Stimulated activated CD8-positive, alpha-beta memory T cell treated with anti-CD3 and anti-CD28 coated beads, Interleukin-15, amount 100 ng/mL, for 48 hours (primary cell): ENCODE results near the gene C22orf39.

ENCODE experiments used
- DNase-seq, 2 donors: peaks; one replicate each; pipeline ENCODE4 v3.0.0-alpha.2; 2020; ENCODE audit warnings: low read depth in 2 of 2

The C22orf39 gene, protein sequence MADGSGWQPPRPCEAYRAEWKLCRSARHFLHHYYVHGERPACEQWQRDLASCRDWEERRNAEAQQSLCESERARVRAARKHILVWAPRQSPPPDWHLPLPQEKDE

DNA sequence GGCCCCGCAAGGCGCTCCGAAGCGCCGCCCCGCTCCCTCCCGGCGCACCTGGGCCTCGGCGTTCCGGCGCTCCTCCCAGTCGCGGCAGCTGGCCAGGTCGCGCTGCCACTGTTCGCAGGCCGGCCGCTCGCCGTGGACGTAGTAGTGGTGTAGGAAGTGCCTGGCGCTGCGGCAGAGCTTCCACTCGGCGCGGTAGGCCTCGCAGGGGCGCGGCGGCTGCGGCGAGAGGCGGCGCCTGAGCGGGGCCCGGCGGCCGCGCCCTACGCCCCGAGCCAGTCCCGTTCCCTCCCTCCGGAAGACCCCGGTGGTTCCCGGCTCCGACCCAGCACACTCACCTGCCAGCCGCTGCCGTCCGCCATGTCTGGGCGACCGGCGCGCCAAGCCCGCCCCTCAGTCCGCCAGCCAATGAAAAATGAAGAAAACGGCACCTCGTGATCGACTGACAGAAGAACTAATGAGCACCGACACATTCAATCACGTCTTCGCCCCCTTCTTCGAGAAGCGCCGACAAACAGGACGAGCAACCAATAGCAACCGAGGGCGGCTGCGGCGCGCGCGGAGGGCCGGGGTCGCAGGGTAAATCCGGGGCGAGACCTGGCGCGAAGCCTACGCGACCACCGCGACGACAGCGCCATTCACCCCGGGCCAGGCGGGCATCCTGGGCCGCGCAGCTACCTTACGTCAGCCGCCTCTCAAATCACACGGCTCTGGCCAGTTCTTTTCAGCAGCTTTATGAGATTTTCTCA is at the start of gene C22orf39:
Gene C22orf39, minus strand, starts transcription at position 382 of the 746 bp plus-strand sequence. Its CDS starts 23 bp downstream, at position 359.
- DNase-seq, result peak; percentile 78 to 81

DNA sequence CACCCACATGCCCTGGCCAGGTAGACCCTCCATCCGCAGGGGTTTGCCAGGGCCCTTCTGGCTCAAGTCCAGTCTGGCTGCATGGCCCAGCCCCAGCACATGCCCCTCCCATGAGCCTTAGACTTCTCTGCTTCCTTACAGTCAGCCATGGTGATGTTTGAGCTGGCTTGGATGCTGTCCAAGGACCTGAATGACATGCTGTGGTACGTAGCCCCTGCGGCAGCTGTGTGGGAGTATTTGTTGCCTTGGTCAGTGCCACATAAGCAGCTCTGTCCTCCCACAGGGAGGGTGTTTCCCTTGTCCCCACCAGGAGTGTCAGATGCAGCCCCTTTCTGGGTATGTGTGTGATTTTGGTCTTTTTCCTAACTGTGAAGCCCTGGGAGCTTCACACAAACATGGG is 49.7 kb upstream of the C22orf39 start:
- DNase-seq, result no peak

DNA sequence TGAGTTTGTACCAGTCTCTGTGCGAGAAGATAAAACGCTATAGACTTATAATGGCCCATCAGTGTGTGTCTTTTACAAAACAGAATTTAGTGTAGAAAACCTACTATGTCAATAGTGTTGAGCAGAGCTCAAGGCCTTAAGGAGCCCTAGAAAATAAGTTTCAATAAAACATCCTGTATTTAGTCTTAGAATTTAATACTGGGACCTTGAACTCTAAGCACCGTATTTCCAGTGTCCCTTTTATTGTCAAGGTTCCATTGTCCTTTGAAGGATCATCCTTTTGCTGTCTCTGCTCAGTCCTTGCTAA is 48.8 kb upstream of the C22orf39 start:
- no peak for DNase-seq

DNA sequence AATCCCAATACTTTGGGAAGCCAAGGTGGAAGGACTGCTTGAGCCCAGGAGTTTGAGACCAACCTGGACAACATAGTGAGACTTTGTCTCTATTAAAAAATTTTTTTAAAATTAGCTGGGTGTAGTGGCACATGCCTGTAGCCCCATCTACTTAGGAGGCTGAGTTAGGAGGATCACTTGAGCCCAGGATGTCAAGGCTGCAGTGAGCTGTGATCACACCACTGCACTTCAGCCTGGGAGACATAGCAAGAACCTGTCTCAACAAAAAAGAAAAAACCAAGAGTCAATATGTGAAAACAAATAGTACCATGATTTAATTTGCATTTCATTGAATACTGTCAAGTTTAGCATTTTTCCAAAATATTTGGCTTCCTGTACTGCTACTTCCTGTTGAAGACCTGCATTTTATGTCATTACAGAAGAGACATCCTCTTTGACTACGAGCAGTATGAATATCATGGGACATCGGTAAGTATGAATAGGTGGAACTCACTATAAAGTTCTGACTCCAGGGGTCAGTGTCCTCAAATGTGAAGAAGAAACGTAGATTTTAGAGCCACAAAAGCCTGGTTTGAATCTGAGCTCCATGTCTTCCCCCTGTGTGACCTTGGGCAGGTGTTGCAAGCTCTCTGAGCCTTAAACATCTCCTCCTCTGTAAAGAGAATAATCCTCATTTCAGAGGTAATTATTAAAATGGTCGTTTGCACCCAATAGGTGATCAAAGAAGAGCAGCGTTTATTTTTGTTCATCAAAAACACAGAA is 48.2 kb upstream of the C22orf39 start:
- DNase-seq, result no peak

DNA sequence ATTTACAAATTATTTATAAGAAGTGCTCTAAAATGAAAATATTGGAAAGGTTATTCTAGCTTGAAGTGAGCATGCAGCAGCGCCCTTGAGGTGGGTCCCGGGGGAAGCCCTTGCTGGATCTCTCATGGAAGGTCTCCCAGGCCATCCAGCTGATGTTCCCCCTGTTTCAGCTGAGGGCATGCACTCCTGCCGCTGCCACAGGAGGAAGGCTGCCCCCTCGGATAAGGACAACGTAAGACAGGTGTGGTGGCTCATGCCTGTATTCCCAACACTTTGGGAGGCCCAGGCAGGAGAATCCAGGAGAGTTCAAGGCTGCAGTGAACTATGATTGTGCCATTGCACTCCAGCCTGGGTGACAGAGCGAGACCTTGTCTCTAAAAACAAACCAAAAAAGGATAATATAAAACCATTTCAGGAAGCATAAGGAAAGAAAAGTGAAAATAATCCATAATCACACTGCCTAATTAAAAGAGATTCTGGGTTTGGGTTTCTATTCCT is 47.2 kb upstream of the C22orf39 start:
- no peak for DNase-seq

DNA sequence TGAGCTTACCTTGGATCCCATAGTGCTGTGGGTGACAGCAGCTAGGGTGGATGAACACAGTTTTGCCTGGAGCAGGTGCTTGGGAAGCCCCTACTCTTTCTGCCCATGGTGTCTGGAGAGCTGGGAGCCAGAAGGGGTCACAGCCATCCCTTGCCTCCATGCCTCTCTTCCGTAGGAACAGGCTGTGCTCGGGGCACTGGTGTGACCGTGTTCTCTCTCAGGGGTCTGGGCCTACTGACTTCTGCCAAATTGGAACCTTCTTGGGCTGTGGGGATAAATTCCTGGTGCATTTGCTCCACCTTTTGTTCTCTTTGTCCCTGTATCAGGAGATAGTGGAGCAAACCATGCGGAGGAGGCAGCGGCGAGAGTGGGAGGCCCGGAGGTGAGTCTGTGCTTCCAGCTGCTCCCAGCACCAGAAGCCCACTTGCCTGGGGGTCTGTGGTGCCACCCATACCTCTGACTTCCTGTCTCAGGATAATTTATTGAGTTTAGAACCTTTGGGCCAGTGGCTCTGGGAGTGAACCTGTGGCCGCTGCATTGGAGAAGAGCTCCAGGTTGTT is 46.6 kb upstream of the C22orf39 start:
- DNase-seq, result no peak

DNA sequence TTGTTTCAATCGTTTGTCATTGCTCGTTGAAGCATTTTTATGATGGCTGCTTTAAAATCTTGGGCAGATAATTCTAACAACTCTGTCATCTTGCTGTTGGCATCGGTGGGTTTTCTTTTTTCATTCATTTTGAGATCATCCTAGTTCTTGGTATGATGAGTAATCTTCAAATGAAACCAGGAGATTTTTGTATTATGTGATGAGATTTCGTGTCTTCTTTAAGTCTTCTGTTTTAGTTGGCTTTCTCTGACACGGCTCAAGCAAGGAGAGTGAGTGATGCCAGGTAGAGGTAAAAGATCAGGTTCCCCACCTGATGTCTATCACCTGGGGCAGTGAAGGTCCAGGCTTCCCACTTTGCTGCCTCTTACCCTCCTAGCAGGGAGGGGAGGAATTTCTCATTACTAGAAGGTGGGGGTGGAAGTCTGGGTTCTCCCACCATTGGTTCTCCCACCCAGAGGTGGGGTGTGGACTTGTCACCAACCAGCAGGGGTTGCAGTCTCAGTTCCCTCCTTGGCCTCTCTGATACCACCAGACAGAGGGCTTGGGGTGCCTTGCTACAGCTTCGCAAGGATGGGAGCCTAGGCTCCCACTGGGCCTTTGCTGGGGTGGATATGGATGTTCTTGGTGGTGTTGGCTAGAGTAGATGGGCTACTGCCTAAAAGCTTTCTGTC is 45.1 kb upstream of the C22orf39 start:
- DNase-seq, result no peak

DNA sequence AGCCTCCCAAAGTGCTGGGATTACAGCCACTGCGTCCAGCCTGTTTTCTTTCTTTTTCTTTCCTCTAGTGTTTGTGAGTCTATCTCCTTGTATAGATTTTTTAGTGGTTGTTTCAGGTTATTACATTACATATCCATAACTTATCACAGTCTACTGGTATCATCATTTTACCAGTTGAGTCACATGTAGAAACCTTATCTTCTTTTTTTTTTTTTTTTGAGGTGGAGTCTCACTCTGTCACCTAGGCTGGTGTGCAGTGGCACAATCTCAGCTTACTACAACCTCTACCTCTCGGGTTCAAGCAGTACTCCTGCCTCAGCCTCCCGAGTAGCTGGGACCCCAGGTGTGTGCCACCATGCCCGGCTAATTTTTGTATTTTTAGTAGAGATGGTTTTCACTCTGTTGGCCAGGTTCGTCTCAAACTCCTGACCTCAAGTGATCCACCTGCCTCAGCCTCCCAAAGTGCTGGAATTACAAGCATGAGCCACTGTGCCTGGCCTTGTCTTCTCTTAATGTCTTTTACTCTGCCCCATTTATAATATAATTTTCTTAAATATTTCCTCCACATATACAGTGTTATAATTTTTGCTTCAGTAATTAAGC is 43.2 kb upstream of the C22orf39 start:
- DNase-seq, result no peak

DNA sequence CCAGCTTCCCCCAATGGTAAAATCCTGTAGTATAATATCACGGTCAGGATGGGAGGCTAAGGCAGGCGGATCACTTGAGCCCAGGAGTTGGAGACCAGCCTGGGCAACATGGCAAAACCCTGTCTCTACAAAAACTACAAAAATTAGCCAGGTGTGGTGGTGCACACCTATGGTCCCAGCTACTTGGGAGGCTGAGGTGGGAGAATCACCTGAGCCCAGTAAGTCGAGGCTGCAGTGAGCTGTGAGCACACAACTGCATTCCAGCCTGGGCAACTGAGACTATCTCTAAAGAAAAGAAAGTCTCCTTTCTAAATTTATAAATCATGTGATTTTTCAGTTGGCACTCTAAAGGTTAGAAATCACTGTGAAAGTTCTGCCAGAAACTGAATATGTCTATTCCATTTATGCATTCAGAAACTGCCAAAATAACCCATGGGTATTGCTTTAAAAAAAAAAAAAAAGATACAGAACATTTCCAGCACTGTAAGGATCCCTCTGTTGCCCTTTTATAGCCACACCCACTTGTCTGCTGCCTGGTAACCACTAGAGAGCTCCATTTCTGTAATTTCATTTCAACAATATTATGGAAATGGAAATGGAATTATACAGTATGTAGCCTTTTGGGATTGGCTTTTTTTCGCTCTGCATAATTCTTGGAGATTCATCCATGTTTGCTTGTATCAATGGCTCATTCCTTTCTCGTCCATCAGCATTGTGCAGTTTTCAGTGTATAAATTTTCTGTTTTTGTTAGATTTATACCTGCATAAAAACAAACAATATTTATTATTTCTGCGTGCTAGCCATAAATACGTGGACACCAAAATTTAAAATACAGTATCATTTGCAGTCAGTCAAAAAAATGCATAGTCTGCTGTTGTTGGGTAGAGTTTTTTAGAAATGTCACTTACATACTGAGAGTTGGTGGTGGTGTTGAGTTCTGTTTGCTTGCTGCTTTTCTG is 41.7 kb upstream of the C22orf39 start:
- DNase-seq, result no peak

DNA sequence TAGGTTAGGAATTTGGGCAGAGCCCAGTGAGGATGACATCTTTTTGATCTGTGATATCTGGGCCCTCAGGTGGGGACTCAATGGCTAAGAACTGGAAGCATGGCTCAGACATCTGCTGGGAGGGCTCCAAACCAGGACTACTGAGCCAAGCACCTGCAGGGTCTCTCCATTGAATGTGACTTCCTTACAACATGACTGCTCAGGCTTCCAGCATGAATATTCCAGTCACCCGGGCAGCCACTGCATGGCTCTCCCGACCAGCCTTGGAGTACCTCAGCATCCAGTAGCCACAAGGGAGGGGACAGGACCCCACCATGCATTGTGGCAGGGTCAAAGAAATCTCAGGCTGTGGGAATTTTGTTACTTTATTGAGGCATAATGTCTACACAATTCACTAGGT is 40.8 kb upstream of the C22orf39 start:
- DNase-seq, result no peak

DNA sequence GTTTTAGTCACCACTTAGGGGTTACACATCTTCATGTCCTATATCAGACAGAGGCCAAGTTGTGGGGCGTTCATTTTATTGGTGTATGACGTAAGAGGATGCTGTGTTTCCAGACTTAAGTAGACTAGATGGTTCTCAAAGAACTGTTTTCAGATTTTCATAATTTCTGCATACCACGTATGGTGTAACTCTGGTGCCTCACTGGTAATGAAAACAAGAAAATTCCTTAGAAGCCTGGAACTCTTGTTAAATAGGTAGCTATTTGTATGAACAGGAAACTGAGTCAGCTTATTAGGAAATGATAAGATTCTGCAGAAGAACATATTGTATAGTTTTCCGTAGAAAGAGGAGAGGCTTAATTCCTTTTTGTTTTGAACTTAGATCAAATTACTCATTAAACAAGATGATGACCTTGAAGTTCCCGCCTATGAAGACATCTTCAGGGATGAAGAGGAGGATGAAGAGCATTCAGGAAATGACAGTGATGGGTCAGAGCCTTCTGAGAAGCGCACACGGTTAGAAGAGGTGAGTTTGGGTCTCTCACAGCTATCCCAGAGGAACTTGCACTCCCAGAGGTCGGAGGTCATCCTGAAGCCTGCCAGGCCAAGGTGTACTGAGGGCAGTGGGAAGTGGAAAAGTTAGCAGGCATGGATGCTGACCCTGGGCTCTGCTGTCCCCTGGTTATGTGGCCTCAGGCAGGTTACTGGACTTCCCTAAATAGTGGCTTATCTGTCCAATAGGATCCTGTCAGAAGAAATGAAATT is 36.2 kb upstream of the C22orf39 start:
- DNase-seq, result no peak

DNA sequence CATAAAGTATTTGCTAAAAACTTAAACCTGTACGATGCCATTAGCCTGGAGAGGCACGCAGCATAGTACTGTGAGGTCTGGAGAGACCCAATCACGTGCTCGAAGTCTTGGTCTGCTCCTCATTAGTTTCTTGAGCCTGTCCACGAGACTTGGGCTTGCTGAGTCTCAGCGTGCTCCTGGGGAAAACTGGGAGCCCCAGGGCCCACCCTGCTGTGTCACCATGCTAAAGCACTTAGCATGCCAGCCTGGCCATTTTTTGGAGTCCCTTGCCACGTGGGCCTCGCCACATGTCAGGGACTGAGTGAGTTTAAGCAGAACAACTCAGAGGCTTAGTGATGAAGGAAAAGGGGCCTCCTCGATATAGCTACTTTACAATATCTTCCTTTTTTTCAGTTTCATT is 34.8 kb upstream of the C22orf39 start:
- DNase-seq, result no peak

DNA sequence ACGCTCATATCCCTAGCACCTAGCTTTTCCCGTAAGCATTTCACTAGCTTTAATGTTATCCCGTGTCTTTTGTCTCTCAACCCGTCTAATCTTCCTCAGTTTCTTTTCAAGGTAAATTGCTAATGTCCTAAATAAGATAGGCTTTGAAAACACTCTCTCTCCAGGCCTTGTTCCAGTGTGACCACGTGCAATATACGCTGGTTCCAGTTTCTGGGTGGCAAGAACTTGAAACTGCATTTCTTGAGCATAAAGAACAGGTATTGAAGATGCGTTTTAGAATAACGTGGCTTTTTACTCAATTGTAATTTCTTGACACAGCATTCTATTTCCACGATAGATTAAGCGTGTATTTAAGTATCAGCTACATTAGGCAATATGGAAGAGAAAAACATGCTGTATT is 33.3 kb upstream of the C22orf39 start:
- DNase-seq, result no peak

DNA sequence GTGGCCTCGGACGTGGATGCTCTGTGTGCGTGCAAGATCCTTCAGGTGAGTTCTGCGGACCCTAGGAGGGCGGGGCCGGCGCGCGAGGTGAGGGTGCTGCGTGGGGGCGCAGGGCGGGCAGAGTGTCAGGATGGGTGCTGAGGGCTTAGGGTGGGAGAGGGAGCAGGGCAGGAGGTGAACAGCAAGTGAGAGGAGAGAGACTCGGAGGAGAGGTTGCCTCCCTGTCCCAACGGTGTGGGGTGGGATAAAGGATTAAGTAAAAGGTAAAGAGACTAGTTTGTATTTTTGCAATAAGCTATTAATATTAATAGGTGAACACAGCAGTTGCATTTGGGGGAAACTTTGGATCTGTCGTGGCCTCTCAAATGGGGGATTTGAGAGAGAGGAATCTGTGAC is 32.7 kb upstream of the C22orf39 start:
- DNase-seq, result no peak

DNA sequence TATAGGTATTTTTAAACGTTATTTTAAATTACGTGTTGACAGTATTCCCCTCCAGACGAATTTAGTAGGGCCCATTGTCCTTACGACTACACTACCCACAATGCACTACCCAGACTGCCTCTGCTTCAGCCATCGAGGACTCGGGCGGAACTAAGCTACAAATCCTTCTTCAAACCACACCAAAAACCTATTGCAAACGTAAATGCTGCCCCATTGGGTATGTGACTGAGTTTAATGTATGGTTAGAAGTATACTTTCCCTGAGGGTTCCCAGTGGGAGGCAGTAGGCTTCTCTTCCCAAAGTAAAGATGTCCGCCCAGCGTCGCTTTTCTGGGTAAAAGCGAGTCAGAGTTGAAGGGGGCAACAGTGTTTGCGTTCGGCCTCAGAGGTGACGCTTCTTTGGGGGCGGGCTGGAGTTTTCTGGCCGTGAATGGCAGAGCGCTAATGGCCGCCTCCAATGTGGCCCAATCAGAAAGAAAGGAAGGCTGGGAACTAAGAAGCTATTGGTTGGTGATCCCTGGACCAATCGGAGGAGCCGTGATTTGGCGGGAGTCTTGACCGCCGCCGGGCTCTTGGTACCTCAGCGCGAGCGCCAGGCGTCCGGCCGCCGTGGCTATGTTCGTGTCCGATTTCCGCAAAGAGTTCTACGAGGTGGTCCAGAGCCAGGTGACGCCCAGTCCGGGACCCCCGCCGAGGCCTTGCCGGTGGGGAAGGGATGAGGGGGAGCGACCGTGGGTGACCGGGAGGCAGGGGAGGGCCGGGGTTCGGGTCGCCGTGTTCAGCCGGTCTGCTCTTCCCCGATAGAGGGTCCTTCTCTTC is 32.1 kb upstream of the C22orf39 start, which contains the start of gene CDC45:
Gene CDC45, plus strand, starts transcription at position 566 of the 818 bp plus-strand sequence. Its CDS starts 49 bp downstream, at position 615.
- peak; percentile 89 to 91 for DNase-seq

DNA sequence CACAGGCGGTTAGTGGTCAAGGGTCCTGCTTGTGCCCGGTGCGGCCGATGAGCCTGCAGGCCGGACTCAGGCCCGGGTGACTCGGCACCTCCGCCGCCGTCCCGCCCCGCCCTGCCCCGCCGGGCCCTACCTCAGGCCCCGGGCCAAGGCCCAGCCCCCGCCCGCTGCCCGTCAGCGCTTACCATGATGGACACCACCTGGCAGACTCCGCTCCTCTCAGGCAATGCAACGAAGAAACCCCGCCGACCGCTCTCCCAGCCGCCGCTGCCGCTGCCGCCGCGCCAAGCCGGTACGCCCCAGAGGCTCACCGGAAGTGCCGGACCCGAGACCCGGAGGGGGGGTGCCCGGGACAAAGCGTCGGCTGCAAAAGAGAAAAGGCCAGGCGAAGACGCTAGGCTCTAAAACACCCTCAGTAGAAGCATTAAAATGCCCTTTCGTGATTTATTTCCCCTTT is 31.4 kb upstream of the C22orf39 start, which contains the start of gene UFD1:
Gene UFD1, minus strand, starts transcription at position 293 of the 454 bp plus-strand sequence. Its CDS starts 108 bp downstream, at position 185.
- peak; percentile 68 to 71 for DNase-seq

DNA sequence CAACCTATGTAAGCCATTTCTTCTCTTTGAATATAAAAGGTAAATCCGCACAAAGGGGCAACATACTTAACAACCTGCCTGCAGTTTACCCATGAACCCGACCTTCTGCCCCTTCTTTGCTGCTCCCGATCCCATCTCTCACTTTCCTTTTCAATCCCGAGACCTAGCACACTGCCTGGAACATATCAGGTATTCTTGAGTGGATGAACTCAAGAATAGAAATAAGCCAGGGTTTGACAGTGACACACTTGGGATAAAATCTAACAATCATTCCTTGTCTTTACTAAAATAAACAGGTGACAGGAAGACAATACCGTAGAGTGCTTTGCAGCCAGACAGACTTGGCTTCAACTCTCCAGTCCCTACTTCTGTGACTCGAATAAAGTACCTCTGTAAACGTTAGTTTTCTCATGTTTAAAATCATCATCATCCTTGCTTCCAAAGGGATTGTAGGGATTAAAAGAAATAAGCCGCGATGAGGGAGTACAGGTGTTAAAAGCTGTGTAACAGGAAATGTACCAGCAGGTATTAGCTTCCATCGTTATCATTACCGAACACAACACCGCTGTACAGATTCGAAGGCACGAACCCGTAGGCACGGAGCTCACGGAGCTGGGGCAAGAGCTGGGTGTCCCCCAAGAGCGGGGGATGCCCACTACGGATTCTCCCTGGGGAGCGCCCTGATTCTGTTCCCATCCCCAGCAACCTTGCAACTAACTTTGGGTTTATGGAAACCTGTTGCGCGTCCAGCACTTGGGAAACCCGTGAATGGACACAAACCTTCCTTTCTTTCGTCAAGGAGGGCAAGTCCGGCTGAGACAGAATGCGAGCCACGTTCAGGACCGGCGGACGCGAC is 30.8 kb upstream of the C22orf39 start:
- no peak for DNase-seq
